Activated naive CD8-positive, alpha-beta T cell treated with anti-CD3 and anti-CD28 coated beads for 36 hours (primary cell): ENCODE measurements around the gene SPRY1. TPM values are rescaled to one million over a fixed set of nuclear protein-coding genes. Genes with fewer than 3 reads are reported as not detected.

Source experiments
- DNase-seq: peaks from one replicate; pipeline ENCODE4 v3.0.0; 2021
- H3K27ac Mint-ChIP-seq: one replicate; pipeline ENCODE4 v1.8.0; 2022; ENCODE audit warnings: mild to moderate bottlenecking, moderate library complexity, mixed read lengths
- H3K27me3 Mint-ChIP-seq: one replicate; pipeline ENCODE4 v1.8.0; 2022; ENCODE audit warnings: mild to moderate bottlenecking, mixed read lengths
- H3K36me3 Mint-ChIP-seq: one replicate; pipeline ENCODE4 v1.8.0; 2021; ENCODE audit warnings: mild to moderate bottlenecking, mixed read lengths
- H3K4me1 Mint-ChIP-seq: one replicate; pipeline ENCODE4 v1.8.0; 2021; ENCODE audit warnings: mixed read lengths
- H3K4me3 Mint-ChIP-seq: one replicate; pipeline ENCODE4 v1.8.0; 2022; ENCODE audit warnings: mild to moderate bottlenecking, moderate library complexity, mixed read lengths
- H3K9me3 Mint-ChIP-seq: one replicate; pipeline ENCODE4 v1.8.0; 2022; ENCODE audit warnings: mixed read lengths
- total RNA-seq, 2 experiments: library from RNA; stranded (reverse); gene quantifications; one replicate each; pipeline ENCODE4 v1.2.3, GENCODE V29; 2021

SPRY1 gene
- total RNA-seq, 2 experiments from 2014 or later = 91.1 to 93.0 TPM

DNA sequence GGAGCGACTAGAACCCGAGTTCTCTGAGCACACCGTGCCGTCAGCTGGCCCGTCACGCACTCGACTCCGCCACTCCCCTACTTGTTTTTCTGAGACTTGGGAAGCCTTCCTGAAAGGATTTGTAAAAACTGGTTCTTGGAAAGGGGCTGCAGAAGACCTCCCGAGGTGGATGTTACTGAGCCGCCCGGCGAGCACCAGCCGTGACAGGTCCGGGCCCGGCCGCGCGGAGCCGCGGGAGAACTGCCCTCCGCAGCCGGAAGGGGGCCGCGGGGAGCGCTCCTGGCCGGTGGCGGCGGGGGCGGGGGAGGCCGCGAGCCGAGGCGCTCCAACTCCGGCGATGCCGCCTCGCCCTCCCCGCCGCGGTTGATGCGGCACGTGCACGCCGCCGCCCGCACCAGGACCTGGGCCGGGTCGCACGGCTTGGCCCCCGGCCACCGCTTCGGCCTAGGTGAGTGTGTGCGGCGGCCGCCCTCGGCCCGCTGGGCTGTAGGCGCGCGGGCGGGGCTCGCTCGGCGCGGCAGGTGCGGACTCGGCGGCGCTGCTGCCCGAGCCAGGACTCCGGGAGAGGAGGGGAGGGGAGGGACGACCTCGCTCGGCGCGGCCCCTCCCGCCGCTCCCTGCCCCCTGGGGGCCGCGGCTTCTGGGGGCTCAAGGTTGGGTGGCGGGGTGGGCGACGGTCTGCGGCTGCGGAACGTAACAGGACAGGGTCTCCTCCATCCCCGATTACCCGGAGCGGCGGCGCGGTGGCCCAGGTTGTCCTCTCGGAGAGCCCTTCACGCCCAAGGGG lies 1.7 kb downstream of the SPRY1 start:
- peak; percentile 86 for DNase-seq
- Mint-ChIP-seq H3K4me1 (peaks cover 33% of the 10 kb centered on the region), H3K27ac (peak overlapping the region; percentile 98), H3K9me3 (no peaks in the 10 kb centered on the region), H3K36me3 (peaks cover 59% of the 10 kb centered on the region), H3K4me3 (peak overlapping the region; percentile 97), H3K27me3 (no peaks in the 10 kb centered on the region)

DNA sequence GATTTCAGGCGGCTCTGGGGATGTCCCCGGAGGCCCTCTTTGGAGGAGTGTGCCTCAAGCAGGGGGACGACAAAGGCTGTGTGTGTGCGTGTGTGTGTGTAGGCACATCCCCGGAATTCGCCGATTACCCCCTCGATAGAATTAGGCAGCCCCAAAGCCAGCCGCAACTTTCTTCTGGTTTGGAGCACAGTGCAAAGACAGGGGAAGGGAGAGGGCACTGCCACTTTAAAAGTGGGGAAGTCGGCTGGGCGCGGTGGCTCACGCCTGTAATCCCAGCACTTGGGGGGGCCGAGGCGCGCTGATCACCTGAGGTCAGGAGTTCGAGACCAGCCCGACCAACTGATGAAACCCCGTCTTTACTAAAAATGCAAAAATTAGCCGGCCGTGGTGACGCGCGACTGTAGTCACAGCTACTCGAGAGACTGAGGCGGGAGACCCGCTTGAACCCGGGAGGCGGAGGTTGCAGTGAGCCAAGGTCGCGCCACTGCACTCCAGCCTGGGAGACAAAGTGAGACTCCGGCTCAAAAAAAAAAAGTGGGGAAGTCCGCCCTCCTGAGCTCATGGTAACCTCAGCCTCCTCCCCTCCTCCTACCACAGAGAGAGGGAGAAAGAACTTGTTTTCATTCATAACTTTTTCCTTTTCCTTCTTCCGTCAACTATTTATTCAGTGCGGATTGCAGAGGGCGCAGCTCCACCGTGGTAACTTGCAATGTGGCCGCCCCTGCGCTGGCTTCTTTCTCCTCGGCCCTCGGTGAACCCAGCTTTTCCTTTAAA lies 2.4 kb downstream of the SPRY1 start:
- peak; percentile 80 for DNase-seq
- peaks cover 1% of the 10 kb centered on the region for H3K9me3 Mint-ChIP-seq
- peak overlapping the region; percentile 97 for H3K4me3 Mint-ChIP-seq
- H3K27me3 Mint-ChIP-seq = no peaks in the 10 kb centered on the region
- peaks cover 31% of the 10 kb centered on the region for H3K4me1 Mint-ChIP-seq
- H3K27ac Mint-ChIP-seq = peak overlapping the region; percentile 98
- peaks cover 67% of the 10 kb centered on the region for H3K36me3 Mint-ChIP-seq

DNA sequence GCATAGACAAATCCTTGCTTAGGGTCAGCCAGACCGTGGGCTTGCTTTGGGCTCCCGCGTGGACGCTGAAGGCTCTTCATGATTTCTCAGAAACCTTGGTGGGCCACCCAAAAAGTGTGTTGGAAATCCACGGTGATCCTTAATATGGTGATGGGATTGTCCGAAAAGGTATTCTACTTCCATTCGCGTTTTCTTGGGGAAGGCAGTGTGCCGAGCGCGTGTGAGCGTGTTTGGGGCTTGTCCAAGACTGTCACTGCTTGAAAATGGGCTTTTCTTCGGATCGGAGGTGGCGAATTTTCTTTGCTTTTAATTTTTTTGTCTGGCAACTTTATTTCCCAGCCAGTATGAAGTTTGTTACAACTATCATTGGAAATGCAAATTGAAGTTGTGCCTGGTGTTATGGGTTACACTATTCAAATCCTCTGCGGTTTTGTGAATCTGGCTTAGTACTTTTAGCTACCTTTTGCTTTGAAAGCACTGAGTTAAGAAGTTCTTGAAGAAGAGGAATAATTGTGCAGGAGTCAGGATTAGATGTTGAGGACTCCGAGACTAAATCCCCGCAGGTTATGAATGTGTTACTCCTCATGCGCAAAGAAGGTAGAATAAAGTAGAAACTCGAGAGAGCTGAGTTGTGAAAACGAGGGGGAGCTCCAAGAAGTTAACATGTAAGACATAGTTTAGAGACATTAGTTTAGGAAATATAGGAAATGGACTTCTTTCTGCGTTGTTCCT lies 3.2 kb downstream of the SPRY1 start:
- Mint-ChIP-seq H3K36me3 (peaks cover 75% of the 10 kb centered on the region), H3K4me3 (peak overlapping the region; percentile 97), H3K9me3 (peaks cover 1% of the 10 kb centered on the region), H3K27me3 (no peaks in the 10 kb centered on the region), H3K27ac (peak overlapping the region; percentile 98), H3K4me1 (peaks cover 36% of the 10 kb centered on the region)
- DNase-seq = no peak

DNA sequence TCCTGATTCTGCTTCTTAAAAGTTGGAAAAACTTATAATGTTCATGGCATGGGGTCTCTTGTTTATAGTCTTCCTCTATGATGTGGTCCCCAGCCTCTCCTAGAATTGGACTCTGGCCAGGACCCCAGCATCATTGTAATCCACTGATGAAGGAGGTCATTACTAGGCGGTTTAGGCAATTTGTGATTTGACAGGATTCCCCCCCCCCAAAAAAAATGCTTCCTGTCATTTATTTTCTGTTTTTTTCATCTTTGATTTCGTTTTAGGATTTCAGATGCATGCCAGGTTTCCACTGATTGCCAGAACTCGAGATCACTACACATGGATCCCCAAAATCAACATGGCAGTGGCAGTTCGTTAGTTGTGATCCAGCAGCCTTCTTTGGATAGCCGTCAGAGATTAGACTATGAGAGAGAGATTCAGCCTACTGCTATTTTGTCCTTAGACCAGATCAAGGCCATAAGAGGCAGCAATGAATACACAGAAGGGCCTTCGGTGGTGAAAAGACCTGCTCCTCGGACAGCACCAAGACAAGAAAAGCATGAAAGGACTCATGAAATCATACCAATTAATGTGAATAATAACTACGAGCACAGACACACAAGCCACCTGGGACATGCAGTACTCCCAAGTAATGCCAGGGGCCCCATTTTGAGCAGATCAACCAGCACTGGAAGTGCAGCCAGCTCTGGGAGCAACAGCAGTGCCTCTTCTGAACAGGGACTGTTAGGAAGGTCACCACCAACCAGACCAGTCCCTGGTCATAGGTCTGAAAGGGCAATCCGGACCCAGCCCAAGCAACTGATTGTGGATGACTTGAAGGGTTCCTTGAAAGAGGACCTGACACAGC lies 4.9 kb downstream of the SPRY1 start:
- peak overlapping the region; percentile 79 for H3K27ac Mint-ChIP-seq
- H3K4me1 Mint-ChIP-seq = peaks cover 40% of the 10 kb centered on the region

DNA sequence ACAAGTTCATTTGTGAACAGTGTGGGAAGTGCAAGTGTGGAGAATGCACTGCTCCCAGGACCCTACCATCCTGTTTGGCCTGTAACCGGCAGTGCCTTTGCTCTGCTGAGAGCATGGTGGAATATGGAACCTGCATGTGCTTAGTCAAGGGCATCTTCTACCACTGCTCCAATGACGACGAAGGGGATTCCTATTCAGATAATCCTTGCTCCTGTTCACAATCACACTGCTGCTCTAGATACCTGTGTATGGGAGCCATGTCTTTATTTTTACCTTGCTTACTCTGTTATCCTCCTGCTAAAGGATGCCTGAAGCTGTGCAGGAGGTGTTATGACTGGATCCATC lies 5.5 kb downstream of the SPRY1 start:
- Mint-ChIP-seq H3K4me3 (peak overlapping the region; percentile 84), H3K36me3 (peaks cover 80% of the 10 kb centered on the region), H3K27me3 (no peaks in the 10 kb centered on the region), H3K9me3 (peaks cover 1% of the 10 kb centered on the region), H3K27ac (peak overlapping the region; percentile 79), H3K4me1 (peaks cover 43% of the 10 kb centered on the region)
- DNase-seq = no peak

More for the DNA sequence above, 4.9 kb downstream of the SPRY1 start:
- Mint-ChIP-seq H3K4me3 (peak overlapping the region; percentile 84), H3K27me3 (no peaks in the 10 kb centered on the region), H3K36me3 (peaks cover 81% of the 10 kb centered on the region), H3K9me3 (peaks cover 1% of the 10 kb centered on the region)
- no peak for DNase-seq

DNA sequence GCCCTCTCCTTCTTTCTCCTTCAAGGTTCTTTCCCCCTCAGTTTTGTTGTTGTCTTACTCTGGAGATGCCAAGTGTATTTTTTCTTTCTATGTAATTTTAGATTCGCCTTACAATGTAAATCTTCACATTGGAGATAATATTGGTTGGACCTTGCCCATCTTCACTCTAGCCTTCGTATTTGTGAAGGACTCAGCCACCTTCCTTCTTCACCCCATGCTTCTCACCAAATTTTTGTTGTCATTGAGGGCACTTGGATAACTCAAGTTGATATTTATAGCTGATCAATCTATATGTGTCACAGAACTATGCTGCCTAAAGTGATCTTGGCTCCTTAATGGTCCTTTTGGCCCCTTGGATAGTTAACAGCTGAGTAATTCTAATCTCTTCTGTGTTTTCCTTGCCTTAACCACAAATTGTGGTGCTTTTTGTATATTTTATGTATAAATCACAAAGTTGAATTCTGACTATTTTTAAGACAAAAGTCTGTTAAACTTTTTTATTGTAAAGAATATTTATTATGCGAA lies 6.5 kb downstream of the SPRY1 start:
- Mint-ChIP-seq H3K27ac (peak overlapping the region; percentile 46), H3K4me1 (peaks cover 48% of the 10 kb centered on the region), H3K27me3 (no peaks in the 10 kb centered on the region), H3K36me3 (peaks cover 74% of the 10 kb centered on the region), H3K9me3 (peaks cover 1% of the 10 kb centered on the region), H3K4me3 (peak overlapping the region; percentile 84)
- DNase-seq = no peak

DNA sequence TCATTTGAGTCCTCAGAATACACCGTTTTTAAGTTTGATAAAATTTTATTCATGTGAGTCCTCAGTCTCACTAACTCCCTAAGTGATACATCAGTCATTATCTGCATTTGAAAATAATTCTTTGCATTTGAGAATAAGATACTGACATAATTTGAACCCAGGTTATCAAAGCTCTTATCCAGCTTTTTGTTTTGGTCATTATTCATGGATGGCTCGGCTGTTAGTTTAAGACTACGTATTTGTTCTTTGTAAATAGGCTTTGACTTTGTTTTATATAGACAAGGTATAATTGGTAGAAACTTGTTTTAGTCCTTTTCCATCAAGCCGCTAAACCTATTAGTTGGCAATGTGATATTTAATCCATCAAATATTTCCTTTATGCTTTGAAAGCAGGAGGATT lies 7.9 kb downstream of the SPRY1 start:
- Mint-ChIP-seq H3K4me3 (no peak overlapping the region), H3K36me3 (peaks cover 66% of the 10 kb centered on the region), H3K4me1 (peaks cover 49% of the 10 kb centered on the region), H3K9me3 (peaks cover 1% of the 10 kb centered on the region), H3K27ac (no peak overlapping the region), H3K27me3 (no peaks in the 10 kb centered on the region)
- DNase-seq = no peak

DNA sequence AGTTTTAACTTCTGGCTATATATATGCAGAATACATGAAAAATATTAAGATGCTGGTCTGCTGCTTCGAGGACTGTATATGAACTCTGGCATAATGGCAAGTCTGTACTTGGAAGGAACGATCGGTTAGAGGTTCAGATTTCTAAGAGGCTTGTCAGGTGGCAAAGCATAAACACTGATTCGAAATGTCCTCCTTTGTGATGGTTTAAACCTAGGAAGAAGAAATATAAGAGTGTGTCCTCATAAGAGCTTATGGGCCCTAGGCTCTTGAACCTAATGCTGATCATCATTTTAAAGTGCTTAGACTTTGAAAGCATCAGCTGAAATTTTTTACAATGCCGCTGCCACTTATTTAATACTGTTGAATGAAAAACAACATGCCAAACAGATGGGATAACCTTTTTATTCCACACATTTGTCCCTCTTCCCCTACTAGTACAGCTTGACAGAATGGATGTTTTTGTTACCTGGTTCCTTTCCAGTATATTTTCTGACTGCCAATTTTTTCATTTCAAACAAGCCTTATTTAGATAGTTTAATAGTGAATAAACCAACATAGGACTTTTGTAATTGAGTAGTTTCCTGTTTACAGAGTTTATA lies 8.8 kb downstream of the SPRY1 start:
- Mint-ChIP-seq H3K4me3 (peak overlapping the region; percentile 22), H3K9me3 (peaks cover 1% of the 10 kb centered on the region), H3K27ac (no peak overlapping the region), H3K27me3 (no peaks in the 10 kb centered on the region), H3K36me3 (peaks cover 57% of the 10 kb centered on the region), H3K4me1 (peaks cover 46% of the 10 kb centered on the region)
- DNase-seq = no peak

DNA sequence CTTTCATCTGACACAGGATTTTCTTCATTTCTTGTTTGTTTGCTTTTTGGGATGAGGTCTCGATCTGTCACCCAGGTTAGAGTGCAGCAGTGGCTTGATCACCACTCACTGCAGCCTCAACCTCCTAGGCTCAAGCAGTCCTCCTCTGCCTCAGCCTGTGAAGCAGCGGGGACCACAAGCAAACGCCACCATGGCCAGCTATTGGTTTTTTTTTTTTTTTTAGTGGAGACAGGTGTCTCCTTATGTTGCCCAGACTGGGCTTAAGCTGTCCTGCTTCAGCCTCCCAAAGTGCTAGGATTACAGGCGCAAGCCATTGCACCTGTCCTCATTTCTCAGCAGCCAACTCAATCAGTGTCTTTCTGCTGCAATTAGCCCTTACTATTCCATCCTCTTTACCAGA lies 10.3 kb downstream of the SPRY1 start:
- no peak overlapping the region for H3K4me3 Mint-ChIP-seq
- no peak overlapping the region for H3K27ac Mint-ChIP-seq

DNA sequence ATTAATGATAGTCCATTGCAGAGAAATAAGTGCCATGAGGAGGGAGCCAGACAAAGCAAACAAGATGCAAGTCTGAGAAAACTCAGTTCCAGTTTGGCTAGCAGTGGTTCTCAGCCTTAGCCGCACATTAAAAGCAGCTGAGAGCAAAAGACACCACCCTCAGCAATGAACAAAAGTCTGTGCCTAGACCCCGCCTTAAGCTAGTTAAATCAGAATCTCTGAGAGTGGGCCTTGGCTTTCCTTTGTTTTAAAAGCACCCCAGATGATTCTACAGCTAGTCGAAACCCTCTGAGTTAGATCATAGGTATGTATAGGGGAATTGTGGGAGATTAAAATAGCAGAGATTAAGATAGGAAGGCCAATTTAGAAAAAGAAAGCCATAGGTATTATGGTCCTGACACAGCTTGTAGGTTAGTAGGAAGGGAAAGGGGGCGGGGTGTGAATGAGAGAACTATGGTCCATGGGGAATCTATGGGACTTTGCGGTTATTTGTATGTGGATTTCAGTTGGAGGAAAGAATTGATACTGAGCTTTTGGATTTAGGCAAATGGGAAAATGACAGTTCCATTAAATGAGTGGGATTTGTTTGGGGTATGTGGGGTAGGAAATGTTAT lies 12.0 kb downstream of the SPRY1 start:
- H3K27me3 Mint-ChIP-seq = no peaks in the 10 kb centered on the region
- peaks cover 33% of the 10 kb centered on the region for H3K36me3 Mint-ChIP-seq
- H3K9me3 Mint-ChIP-seq = peaks cover 5% of the 10 kb centered on the region
- peaks cover 48% of the 10 kb centered on the region for H3K4me1 Mint-ChIP-seq
- no peak for DNase-seq
- no peak overlapping the region for H3K27ac Mint-ChIP-seq
- no peak overlapping the region for H3K4me3 Mint-ChIP-seq

More for the DNA sequence above, 10.3 kb downstream of the SPRY1 start:
- Mint-ChIP-seq H3K36me3 (peaks cover 44% of the 10 kb centered on the region), H3K9me3 (peaks cover 1% of the 10 kb centered on the region), H3K27me3 (no peaks in the 10 kb centered on the region), H3K4me1 (peaks cover 44% of the 10 kb centered on the region)
- no peak for DNase-seq

DNA sequence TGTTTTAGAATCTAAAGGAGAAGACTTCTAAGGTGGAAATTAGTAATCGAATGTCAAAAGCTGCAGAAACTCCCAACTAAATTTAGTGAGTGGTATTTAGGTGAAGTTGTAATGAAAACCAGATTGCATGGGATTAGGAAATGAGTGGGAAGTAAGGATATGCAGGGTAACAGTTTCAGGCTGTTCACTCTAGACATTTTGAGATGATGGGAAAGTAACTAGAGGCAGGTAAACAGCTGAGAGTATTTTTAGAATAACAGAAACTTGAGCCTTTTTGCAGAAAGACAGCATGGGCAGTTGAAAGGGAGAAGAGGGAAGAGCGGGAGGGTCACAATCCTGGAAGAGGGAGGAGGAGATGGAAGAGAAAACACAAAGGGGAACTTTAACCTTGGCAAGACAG lies 12.7 kb downstream of the SPRY1 start:
- no peak overlapping the region for H3K4me3 Mint-ChIP-seq
- no peaks in the 10 kb centered on the region for H3K27me3 Mint-ChIP-seq
- no peak overlapping the region for H3K27ac Mint-ChIP-seq
- H3K36me3 Mint-ChIP-seq = peaks cover 26% of the 10 kb centered on the region
- H3K4me1 Mint-ChIP-seq = peaks cover 50% of the 10 kb centered on the region
- H3K9me3 Mint-ChIP-seq = peaks cover 4% of the 10 kb centered on the region
- DNase-seq = no peak

DNA sequence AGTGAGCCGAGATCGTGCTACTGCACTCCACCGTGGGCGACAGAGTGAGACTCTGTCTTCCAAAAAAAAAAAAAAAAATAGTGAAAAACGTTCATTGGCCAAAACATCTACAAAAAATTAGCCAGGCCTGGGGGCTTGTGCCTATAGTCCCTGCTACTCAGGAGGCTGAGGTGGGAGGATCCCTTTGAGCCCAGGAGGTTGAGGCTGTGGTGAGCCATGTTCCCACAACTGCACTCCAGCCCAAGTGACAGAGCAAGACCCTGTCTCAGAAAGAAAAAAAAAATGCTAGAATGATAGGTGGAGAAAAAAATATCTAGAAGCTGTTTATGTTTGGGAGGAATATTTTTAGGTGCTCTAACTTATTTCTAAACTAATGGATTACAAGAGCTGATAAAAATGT lies 14.9 kb downstream of the SPRY1 start:
- Mint-ChIP-seq H3K27ac (peak overlapping the region; percentile 68), H3K9me3 (peaks cover 4% of the 10 kb centered on the region), H3K27me3 (no peaks in the 10 kb centered on the region), H3K4me3 (no peak overlapping the region), H3K4me1 (peaks cover 48% of the 10 kb centered on the region), H3K36me3 (peaks cover 13% of the 10 kb centered on the region)
- no peak for DNase-seq

DNA sequence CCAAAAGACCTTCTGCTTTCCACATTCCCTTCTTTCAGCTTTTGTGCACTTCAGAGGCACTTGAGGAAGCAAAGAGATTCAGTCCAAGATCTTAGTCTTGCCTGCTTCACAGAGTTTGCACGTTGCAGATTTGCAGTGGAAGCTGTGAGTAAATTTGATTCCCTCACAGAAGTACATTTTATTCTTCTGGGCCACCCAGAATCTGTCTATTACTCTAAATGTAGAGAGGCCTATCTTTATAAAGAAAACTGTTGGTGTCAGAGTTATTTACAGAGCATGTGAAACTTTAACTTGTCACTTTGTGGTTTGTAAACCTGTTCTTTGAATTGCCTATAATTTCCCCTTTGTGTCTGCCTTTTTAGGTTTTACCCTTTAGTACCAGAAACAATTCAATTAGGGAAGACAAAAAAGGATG lies 15.5 kb downstream of the SPRY1 start:
- Mint-ChIP-seq H3K4me3 (peak overlapping the region; percentile 51), H3K27ac (peak overlapping the region; percentile 83), H3K27me3 (no peaks in the 10 kb centered on the region), H3K36me3 (peaks cover 10% of the 10 kb centered on the region), H3K4me1 (peaks cover 49% of the 10 kb centered on the region), H3K9me3 (peaks cover 4% of the 10 kb centered on the region)
- no peak for DNase-seq
